Measurements from ENCODE around the gene B9D2. TPM values are rescaled to one million over a fixed set of nuclear protein-coding genes. Genes with fewer than 3 reads are reported as not detected.

The B9D2 gene
- polyA plus RNA-seq, 1 of the 3 experiments (the other 2 are of a cell fraction), result 13.3 TPM

- TF ChIP-seq MAX (IDR thresholded peaks at IDR 0.05; ENCODE audit: low read depth) (no peak), PBX3 (IDR thresholded peaks at IDR 0.05) (peak; percentile 46), NRF1 (IDR thresholded peaks at IDR 0.05; ENCODE audit: low read depth, low read length) (no peak), RAD21 (IDR thresholded peaks at IDR 0.05; ENCODE audit: low read length) (no peak), FOXJ3 (CRISPR knock-in tag; IDR thresholded peaks at IDR 0.05) (no peak), SMC3 (IDR thresholded peaks at IDR 0.05; ENCODE audit: low read depth, low read length) (no peak), FOSL2 (IDR thresholded peaks at IDR 0.05; ENCODE audit: borderline replicate concordance, low read depth) (no peak), RXRA (IDR thresholded peaks at IDR 0.05; ENCODE audit: borderline replicate concordance, low read depth) (peak; percentile 42; the same call in 1 of the 2 replicates), EP300 (IDR thresholded peaks at IDR 0.05; ENCODE audit: borderline replicate concordance in 1 of 2, low read depth in 1 of 2, low read length in 1 of 2) (peak in 1 of 2 experiments; percentile 31; a peak in 1 of 4 replicates), IRF3 (IDR thresholded peaks at IDR 0.05; ENCODE audit: low read depth, low read length) (no peak), FOXM1 (IDR thresholded peaks at IDR 0.05; ENCODE audit: low read depth) (no peak), RCOR1 (IDR thresholded peaks at IDR 0.05; ENCODE audit: low read length) (no peak), USF2 (IDR thresholded peaks at IDR 0.05; ENCODE audit: borderline replicate concordance, low read depth, low read length) (no peak), REST (IDR thresholded peaks at IDR 0.05; ENCODE audit: low read depth, low read length) (no peak), TAF1 (IDR thresholded peaks at IDR 0.05; ENCODE audit: borderline replicate concordance, low read depth, low read length) (no peak), RFX5 (IDR thresholded peaks at IDR 0.05; ENCODE audit: low read length) (no peak), POLR2AphosphoS5 (IDR thresholded peaks at IDR 0.05; ENCODE audit: low read depth, low read length) (no peak; the same call in 1 of the 2 replicates), MEF2A (IDR thresholded peaks at IDR 0.05; ENCODE audit: borderline replicate concordance, low read depth) (no peak), GABPA (IDR thresholded peaks at IDR 0.05; ENCODE audit: low read depth) (no peak), YY1 (IDR thresholded peaks at IDR 0.05; ENCODE audit: low read depth) (no peak), MXI1 (IDR thresholded peaks at IDR 0.05; ENCODE audit: low read depth, low read length) (peak; percentile 40; the same call in 1 of the 2 replicates)
These were observed 38.9 kb downstream of the B9D2 start (continued) for GRCh38 chr19:41324921-41325639.

Data from SK-N-SH (cell line).